ENCODE results near the gene NIFK.

DNA sequence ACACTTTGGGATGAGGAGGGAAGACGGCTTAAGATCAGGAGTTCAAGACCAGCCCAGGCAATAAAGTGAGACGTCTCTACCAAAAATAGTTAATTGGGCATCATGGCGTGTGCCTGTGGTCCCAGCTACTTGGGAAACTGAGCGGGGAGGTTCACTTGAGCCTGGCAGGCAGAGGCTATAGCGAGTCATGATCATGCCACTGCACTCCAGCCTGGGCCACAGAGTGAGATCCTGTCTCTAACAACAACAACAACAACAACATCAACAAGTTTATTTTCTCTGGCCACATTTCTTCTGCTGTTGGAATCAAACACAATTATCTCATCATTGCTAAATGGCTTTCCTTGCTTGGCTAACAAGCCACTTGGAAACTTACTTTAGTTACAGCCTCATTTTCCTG, 13.4 kb downstream of the NIFK start:
- no peak for TF ChIP-seq USF1 (IDR thresholded peaks at IDR 0.05)
- TF ChIP-seq NFIC (IDR thresholded peaks at IDR 0.05) = no peak
- TF ChIP-seq, protein P1, sequence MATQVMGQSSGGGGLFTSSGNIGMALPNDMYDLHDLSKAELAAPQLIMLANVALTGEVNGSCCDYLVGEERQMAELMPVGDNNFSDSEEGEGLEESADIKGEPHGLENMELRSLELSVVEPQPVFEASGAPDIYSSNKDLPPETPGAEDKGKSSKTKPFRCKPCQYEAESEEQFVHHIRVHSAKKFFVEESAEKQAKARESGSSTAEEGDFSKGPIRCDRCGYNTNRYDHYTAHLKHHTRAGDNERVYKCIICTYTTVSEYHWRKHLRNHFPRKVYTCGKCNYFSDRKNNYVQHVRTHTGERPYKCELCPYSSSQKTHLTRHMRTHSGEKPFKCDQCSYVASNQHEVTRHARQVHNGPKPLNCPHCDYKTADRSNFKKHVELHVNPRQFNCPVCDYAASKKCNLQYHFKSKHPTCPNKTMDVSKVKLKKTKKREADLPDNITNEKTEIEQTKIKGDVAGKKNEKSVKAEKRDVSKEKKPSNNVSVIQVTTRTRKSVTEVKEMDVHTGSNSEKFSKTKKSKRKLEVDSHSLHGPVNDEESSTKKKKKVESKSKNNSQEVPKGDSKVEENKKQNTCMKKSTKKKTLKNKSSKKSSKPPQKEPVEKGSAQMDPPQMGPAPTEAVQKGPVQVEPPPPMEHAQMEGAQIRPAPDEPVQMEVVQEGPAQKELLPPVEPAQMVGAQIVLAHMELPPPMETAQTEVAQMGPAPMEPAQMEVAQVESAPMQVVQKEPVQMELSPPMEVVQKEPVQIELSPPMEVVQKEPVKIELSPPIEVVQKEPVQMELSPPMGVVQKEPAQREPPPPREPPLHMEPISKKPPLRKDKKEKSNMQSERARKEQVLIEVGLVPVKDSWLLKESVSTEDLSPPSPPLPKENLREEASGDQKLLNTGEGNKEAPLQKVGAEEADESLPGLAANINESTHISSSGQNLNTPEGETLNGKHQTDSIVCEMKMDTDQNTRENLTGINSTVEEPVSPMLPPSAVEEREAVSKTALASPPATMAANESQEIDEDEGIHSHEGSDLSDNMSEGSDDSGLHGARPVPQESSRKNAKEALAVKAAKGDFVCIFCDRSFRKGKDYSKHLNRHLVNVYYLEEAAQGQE (IDR thresholded peaks at IDR 0.05; ENCODE audit: low read depth) = no peak
- no peak for TF ChIP-seq TAF1 (IDR thresholded peaks at IDR 0.05; ENCODE audit: low read depth)
- no peak for TF ChIP-seq RAD21 (IDR thresholded peaks at IDR 0.05; ENCODE audit: low read depth)
- TF ChIP-seq EP300 (IDR thresholded peaks at IDR 0.05; ENCODE audit: borderline replicate concordance) = no peak
- TF ChIP-seq, protein P2, sequence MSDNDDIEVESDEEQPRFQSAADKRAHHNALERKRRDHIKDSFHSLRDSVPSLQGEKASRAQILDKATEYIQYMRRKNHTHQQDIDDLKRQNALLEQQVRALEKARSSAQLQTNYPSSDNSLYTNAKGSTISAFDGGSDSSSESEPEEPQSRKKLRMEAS (IDR thresholded peaks at IDR 0.05) = no peak
- no peak for TF ChIP-seq YY1 (IDR thresholded peaks at IDR 0.05; ENCODE audit: low read depth)
- no peak for TF ChIP-seq EGR1 (IDR thresholded peaks at IDR 0.05)
- TF ChIP-seq FOXM1 (IDR thresholded peaks at IDR 0.05; ENCODE audit: borderline replicate concordance, low read depth) = no peak
- TF ChIP-seq ZBTB7A (IDR thresholded peaks at IDR 0.05; ENCODE audit: low read depth) = no peak
- no peak for TF ChIP-seq TEAD4 (IDR thresholded peaks at IDR 0.05)

Data from Ishikawa (cell line).